Fibroblast of upper back skin (primary cell): ENCODE results near the gene PFKP.
"Not testable (repeated sequence)": the region's sequence is repeated elsewhere in the genome, so short reads cannot be mapped to it uniquely, and the experiment has no call there.

ENCODE experiments used
- DNase-seq: peaks from one replicate; pipeline ENCODE4 v3.0.0-alpha.2; 2013

PFKP gene

GRCh38 chr10:3099291-3100092 lies 32.1 kb downstream of the PFKP start:
- DNase-seq: peak; percentile 77

DNA sequence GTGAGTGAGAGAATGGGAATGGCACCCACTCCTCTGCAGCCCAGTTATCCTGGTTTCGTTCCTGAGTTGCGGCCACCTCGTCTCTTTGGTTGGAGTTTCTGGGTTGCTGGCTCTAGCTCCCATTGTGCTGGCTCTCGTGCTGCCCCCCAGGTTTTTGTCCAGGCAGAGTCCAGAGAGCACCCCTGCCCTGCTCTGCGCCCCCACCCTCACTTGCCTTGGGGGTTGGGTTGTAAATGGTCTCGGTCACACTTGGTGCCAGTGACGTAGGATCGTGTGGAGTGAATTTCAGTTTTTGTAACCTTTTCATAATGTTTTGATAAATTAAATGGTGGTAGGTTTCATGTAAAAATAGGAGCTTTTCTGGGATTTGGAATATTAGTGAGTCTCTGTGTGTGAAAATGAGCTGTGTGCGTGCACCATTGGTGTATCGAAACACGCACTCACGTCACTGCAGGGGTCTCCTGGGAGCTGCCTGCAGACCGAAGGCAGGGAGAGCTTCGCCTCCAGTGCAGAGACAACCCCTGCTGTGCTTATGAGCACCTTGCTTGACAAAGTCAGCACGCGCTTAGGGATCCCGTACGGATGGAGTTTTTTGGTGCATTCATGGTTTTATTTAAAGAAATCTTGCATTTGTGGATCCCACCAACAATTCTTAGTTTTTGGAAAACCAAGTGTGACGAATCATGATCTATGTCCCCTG lies 32.9 kb downstream of the PFKP start:
- DNase-seq: no peak

DNA sequence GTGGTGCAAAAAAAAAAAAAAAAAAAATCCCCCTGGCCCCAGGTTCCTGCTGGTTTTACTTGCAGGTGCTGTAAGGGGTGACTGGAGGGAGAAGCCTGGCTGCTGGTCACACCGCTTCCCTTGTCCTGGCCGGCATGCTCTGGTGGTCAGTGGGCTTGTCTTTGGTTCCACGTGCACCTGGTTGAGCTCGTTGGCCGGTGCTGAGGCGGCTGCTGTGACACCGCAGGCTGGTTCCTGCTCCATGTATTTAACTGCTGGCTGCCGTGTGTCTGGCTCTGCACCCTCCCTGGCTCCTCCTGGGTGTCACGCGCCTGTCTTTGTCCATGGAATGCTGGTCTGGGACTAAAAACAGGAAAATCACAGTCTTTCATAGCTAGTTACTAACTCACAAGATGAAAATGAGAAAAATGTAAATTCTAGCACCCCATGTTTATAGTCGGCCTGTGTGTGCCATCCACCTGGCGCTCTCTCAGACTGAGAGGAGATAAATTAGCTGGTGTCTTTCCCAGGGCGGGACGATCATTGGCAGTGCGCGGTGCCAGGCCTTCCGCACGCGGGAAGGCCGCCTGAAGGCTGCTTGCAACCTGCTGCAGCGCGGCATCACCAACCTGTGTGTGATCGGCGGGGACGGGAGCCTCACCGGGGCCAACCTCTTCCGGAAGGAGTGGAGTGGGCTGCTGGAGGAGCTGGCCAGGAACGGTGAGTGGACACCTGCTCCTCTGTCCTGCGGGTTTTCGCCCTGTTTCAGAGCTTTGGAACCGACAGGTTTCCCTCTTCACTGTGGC lies 33.7 kb downstream of the PFKP start:
- DNase-seq: no peak

DNA sequence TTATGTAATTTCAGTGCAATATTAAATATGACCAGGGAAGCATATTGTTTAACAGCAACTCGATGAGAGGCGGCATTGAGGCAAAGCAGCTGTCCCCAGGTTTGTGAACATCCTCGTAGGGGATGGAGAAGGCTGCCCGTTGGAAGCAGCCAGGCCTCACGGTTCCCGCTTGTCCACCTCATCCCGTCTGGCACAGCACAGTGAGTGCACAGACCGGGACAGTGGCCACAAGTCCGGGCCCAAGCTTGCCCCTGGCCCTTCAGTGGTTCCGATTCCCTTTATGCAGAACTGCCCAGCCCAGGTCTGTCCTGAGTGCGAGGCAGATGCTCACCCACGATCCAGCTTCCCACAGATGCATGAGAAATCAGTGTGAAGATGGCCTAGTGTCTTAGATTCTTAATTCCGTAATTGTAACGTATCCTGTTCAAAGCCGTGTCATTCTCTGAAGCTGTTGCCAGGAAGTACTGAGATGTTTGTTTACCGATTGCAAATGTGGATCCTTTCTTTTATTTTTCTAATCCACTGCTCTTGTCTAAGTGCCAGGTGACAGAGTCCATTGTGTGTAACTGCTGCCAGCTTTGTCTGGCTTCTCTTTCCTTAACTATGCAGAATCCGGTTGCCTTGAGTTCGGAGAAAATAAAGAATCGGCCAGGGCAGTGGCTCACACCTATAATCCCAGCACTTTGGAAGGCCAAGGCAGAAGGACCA lies 35.5 kb downstream of the PFKP start:
- no peak for DNase-seq

GRCh38 chr10:3103646-3104045 lies 36.3 kb downstream of the PFKP start:
- no peak for DNase-seq

- DNase-seq: no peak
Measured at GRCh38 chr10:3104251-3104918, 37.0 kb downstream of the PFKP start.

- DNase-seq: no peak
Measured at GRCh38 chr10:3105166-3105565, 37.8 kb downstream of the PFKP start.

DNA sequence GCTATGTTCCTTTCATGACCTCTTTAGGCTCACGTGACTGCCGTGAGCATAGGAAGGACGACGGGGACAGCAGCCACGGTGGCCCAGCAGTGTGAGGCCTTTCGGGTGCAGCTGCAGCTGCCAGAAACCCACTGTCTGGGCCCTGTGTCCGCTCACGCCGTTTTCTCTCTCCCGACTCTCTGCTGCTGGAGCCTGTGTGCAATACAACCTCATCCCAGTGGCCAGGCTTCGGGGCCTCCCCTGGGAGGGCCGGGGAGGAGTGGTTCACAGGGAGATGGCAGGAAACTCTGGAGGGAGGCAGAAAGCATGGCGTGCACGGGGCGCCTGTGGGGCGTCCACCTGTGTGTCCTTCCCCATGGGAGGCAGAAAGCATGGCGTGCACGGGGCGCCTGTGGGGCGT lies 38.6 kb downstream of the PFKP start:
- DNase-seq: no peak

- not testable (repeated sequence) for DNase-seq
Measured at GRCh38 chr10:3106328-3106727, 39.0 kb downstream of the PFKP start.

- DNase-seq: peak; percentile 53
Measured at GRCh38 chr10:3106928-3107425, 39.6 kb downstream of the PFKP start.

GRCh38 chr10:3107426-3107961 lies 40.1 kb downstream of the PFKP start:
- peak; percentile 87 for DNase-seq

DNA sequence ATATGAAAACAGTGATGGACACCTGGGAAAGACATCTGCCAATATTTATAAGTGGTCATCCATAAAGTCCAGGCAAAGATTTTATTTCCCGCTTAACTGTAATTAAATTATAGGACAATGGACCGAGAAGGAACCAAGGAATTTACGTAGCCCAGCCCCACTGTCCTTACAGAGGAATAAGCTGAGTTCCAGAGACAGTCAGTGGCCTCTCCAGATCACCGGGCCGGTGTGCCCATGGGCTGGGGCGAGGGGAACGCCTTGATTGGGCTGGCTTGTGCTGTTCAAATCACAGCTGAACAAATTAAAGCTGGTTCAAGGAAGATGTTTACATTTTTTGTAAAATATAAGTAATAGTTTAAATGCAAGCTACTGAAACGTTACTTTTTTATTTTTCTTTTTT lies 40.7 kb downstream of the PFKP start:
- no peak for DNase-seq

GRCh38 chr10:3108575-3109105 lies 41.3 kb downstream of the PFKP start:
- DNase-seq: no peak

GRCh38 chr10:3109196-3109595 lies 41.8 kb downstream of the PFKP start:
- DNase-seq: no peak

GRCh38 chr10:3109633-3110032 lies 42.3 kb downstream of the PFKP start:
- DNase-seq: no peak

GRCh38 chr10:3110782-3111620 lies 43.7 kb downstream of the PFKP start:
- no peak for DNase-seq

- DNase-seq: no peak
Measured at GRCh38 chr10:3111621-3112163, 44.3 kb downstream of the PFKP start.

DNA sequence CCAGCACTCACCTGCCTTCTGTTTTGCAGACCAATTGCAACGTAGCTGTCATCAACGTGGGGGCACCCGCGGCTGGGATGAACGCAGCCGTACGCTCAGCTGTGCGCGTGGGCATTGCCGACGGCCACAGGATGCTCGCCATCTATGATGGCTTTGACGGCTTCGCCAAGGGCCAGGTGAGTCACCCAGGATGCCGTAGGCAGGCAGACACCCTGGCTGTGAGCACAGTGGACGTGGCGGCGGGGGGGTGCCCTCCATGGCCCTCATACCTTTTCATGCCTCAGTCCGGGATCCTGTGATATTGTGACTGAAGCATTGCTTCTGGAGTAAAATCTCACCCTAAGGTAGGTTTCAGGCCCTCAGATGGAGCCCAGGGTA lies 46.0 kb downstream of the PFKP start:
- no peak for DNase-seq

DNA sequence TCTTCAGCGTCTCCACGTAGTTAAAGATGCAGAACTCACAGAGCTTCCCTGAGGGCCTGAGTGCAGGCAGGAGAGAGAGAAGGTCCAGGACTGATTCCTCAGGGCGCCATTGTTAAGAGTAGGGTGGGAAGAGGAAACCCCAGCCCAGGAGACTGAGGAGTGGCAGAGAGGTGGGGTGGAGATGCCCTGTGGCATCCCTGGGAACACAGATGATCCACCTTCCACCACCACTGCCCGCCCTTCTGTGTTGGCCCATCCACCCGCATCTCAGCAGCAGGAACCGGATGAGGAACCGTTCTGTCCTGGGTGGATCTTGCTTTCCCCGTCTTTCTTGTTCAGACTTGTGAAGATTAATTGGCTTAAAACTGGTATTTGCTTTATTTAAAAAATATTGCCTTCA lies 48.3 kb downstream of the PFKP start:
- DNase-seq: no peak

- DNase-seq: no peak
Measured at GRCh38 chr10:3116508-3117100, 49.3 kb downstream of the PFKP start.
